T-helper 17 cell (primary cell): ENCODE measurements around the gene PTPRT. TPM values are rescaled to one million over a fixed set of nuclear protein-coding genes. Genes with fewer than 3 reads are reported as not detected.

ENCODE experiments used
- ATAC-seq: fragments of 150-1000 bp; cut with Tn5 transposase; 2 replicates; pipeline ENCODE4 v1.10.0; 2021; ENCODE audit warnings: mild to moderate bottlenecking, moderate library complexity
- DNase-seq, 3 donors: peaks; one replicate each; pipeline versions ENCODE4 v3.0.0 to v3.0.0-alpha.2; 2020 to 2021
- H3K9me3 ChIP-seq: one replicate; pipeline ENCODE4 v1.7.0; 2013; ENCODE audit warnings: low read length, mild to moderate bottlenecking; ENCODE audit not compliant: control insufficient read depth, poor library complexity, severe bottlenecking
- H3K27ac Mint-ChIP-seq: one replicate; pipeline ENCODE4 v1.8.0; 2022; ENCODE audit warnings: mild to moderate bottlenecking, moderate library complexity, mixed read lengths
- H3K27me3 Mint-ChIP-seq: one replicate; pipeline ENCODE4 v1.8.0; 2022; ENCODE audit warnings: mixed read lengths
- H3K36me3 Mint-ChIP-seq: one replicate; pipeline ENCODE4 v1.8.0; 2022; ENCODE audit warnings: low read depth, mixed read lengths
- H3K4me1 Mint-ChIP-seq: one replicate; pipeline ENCODE4 v1.8.0; 2022; ENCODE audit warnings: mild to moderate bottlenecking, mixed read lengths
- H3K4me3 Mint-ChIP-seq: one replicate; pipeline ENCODE4 v1.8.0; 2022; ENCODE audit warnings: mild to moderate bottlenecking, moderate library complexity, mixed read lengths
- total RNA-seq, 4 donors: library from RNA in 2 of 4; stranded (reverse) in 2 of 4; gene quantifications; one replicate each; pipeline ENCODE4 v1.2.3 and lab custom pipeline; 2022 to 2026

Gene PTPRT
- total RNA-seq, 2 donors from 2014 or later: not detected

- no peak overlapping the region for H3K4me3 Mint-ChIP-seq
- no peaks in the 10 kb centered on the region for H3K27me3 Mint-ChIP-seq
- H3K36me3 Mint-ChIP-seq: no peaks in the 10 kb centered on the region
- H3K4me1 Mint-ChIP-seq: no peaks in the 10 kb centered on the region
- no peak for DNase-seq
- H3K9me3 ChIP-seq: no peaks in the 10 kb centered on the region
- ATAC-seq: no peak
- no peak overlapping the region for H3K27ac Mint-ChIP-seq
Measured at GRCh38 chr20:42959996-42960395, 229.7 kb downstream of the PTPRT start.

GRCh38 chr20:42958367-42959069, 231.2 kb downstream of the PTPRT start:
- Mint-ChIP-seq H3K27me3 (no peaks in the 10 kb centered on the region), H3K4me3 (no peak overlapping the region), H3K4me1 (no peaks in the 10 kb centered on the region), H3K36me3 (no peaks in the 10 kb centered on the region), H3K27ac (no peak overlapping the region)
- no peak for ATAC-seq
- H3K9me3 ChIP-seq: no peaks in the 10 kb centered on the region
- no peak for DNase-seq

- ATAC-seq: no peak
- H3K36me3 Mint-ChIP-seq: no peaks in the 10 kb centered on the region
- no peak overlapping the region for H3K4me3 Mint-ChIP-seq
- DNase-seq: no peak
- no peaks in the 10 kb centered on the region for H3K27me3 Mint-ChIP-seq
- no peaks in the 10 kb centered on the region for H3K4me1 Mint-ChIP-seq
- H3K27ac Mint-ChIP-seq: no peak overlapping the region
- no peaks in the 10 kb centered on the region for H3K9me3 ChIP-seq
Measured at GRCh38 chr20:42957704-42958095, 232.0 kb downstream of the PTPRT start.

- Mint-ChIP-seq H3K4me3 (no peak overlapping the region), H3K36me3 (no peaks in the 10 kb centered on the region), H3K27me3 (no peaks in the 10 kb centered on the region), H3K4me1 (no peaks in the 10 kb centered on the region), H3K27ac (no peak overlapping the region)
- ATAC-seq: no peak
- DNase-seq: no peak
- no peaks in the 10 kb centered on the region for H3K9me3 ChIP-seq
Measured at GRCh38 chr20:42957018-42957703, 232.5 kb downstream of the PTPRT start.

GRCh38 chr20:42955713-42956112, 234.0 kb downstream of the PTPRT start:
- Mint-ChIP-seq H3K27me3 (no peaks in the 10 kb centered on the region), H3K36me3 (no peaks in the 10 kb centered on the region), H3K4me3 (no peak overlapping the region), H3K4me1 (no peaks in the 10 kb centered on the region), H3K27ac (no peak overlapping the region)
- no peaks in the 10 kb centered on the region for H3K9me3 ChIP-seq
- DNase-seq (no peak), ATAC-seq (no peak)

GRCh38 chr20:42954951-42955350, 234.8 kb downstream of the PTPRT start:
- Mint-ChIP-seq H3K36me3 (no peaks in the 10 kb centered on the region), H3K27ac (no peak overlapping the region), H3K4me3 (no peak overlapping the region), H3K27me3 (no peaks in the 10 kb centered on the region), H3K4me1 (no peaks in the 10 kb centered on the region)
- DNase-seq (no peak), ATAC-seq (no peak)
- H3K9me3 ChIP-seq: no peaks in the 10 kb centered on the region

- DNase-seq (no peak), ATAC-seq (no peak)
- no peak overlapping the region for H3K4me3 Mint-ChIP-seq
- no peaks in the 10 kb centered on the region for H3K4me1 Mint-ChIP-seq
- no peaks in the 10 kb centered on the region for H3K9me3 ChIP-seq
- H3K27me3 Mint-ChIP-seq: no peaks in the 10 kb centered on the region
- no peaks in the 10 kb centered on the region for H3K36me3 Mint-ChIP-seq
- no peak overlapping the region for H3K27ac Mint-ChIP-seq
Measured at GRCh38 chr20:42949950-42950349, 239.8 kb downstream of the PTPRT start.

- no peaks in the 10 kb centered on the region for H3K27me3 Mint-ChIP-seq
- no peak overlapping the region for H3K27ac Mint-ChIP-seq
- no peak for ATAC-seq
- H3K4me3 Mint-ChIP-seq: no peak overlapping the region
- H3K9me3 ChIP-seq: no peaks in the 10 kb centered on the region
- no peaks in the 10 kb centered on the region for H3K36me3 Mint-ChIP-seq
- H3K4me1 Mint-ChIP-seq: no peaks in the 10 kb centered on the region
- no peak for DNase-seq
Measured at GRCh38 chr20:42945234-42945994, 244.3 kb downstream of the PTPRT start.

GRCh38 chr20:42941629-42942028, 248.1 kb downstream of the PTPRT start:
- Mint-ChIP-seq H3K4me3 (no peak overlapping the region), H3K27ac (no peak overlapping the region), H3K4me1 (no peaks in the 10 kb centered on the region), H3K27me3 (no peaks in the 10 kb centered on the region), H3K36me3 (no peaks in the 10 kb centered on the region)
- H3K9me3 ChIP-seq: no peaks in the 10 kb centered on the region
- DNase-seq (no peak), ATAC-seq (no peak)

GRCh38 chr20:42938441-42939205, 251.1 kb downstream of the PTPRT start:
- Mint-ChIP-seq H3K4me1 (no peaks in the 10 kb centered on the region), H3K4me3 (no peak overlapping the region)
- no peak for DNase-seq

GRCh38 chr20:42936482-42936881, 253.2 kb downstream of the PTPRT start:
- H3K9me3 ChIP-seq: no peaks in the 10 kb centered on the region
- Mint-ChIP-seq H3K4me3 (no peak overlapping the region), H3K4me1 (no peaks in the 10 kb centered on the region), H3K27ac (no peak overlapping the region), H3K36me3 (no peaks in the 10 kb centered on the region), H3K27me3 (no peaks in the 10 kb centered on the region)
- ATAC-seq: no peak
- no peak for DNase-seq

More at GRCh38 chr20:42938441-42939205, 251.1 kb downstream of the PTPRT start:
- H3K9me3 ChIP-seq: no peaks in the 10 kb centered on the region
- no peak overlapping the region for H3K27ac Mint-ChIP-seq
- no peaks in the 10 kb centered on the region for H3K36me3 Mint-ChIP-seq
- ATAC-seq: no peak
- H3K27me3 Mint-ChIP-seq: no peaks in the 10 kb centered on the region

GRCh38 chr20:42924215-42924614, 265.5 kb downstream of the PTPRT start:
- no peaks in the 10 kb centered on the region for H3K9me3 ChIP-seq
- no peak overlapping the region for H3K27ac Mint-ChIP-seq
- no peak for DNase-seq
- no peaks in the 10 kb centered on the region for H3K27me3 Mint-ChIP-seq
- no peak overlapping the region for H3K4me3 Mint-ChIP-seq
- no peak for ATAC-seq
- H3K4me1 Mint-ChIP-seq: no peaks in the 10 kb centered on the region
- no peaks in the 10 kb centered on the region for H3K36me3 Mint-ChIP-seq

- Mint-ChIP-seq H3K36me3 (no peaks in the 10 kb centered on the region), H3K27me3 (no peaks in the 10 kb centered on the region), H3K4me1 (no peaks in the 10 kb centered on the region), H3K4me3 (no peak overlapping the region), H3K27ac (no peak overlapping the region)
- ATAC-seq (no peak), DNase-seq (no peak)
- H3K9me3 ChIP-seq: no peaks in the 10 kb centered on the region
Measured at GRCh38 chr20:42923348-42923918, 266.3 kb downstream of the PTPRT start.
